K562 (cell line): ENCODE data around the gene SLC13A4. TPM values are rescaled to one million over a fixed set of nuclear protein-coding genes. Genes with fewer than 3 reads are reported as not detected.
A peak's percentile ranks its signal among the peaks of the same experiment; 100 is the strongest.

Experiments
- BRD4 ChIP-seq: fragments of 200-600 bp; sonication (generic); IDR thresholded peaks from 2 replicates; pipeline ENCODE4 v1.6.1; 2017; ENCODE audit warnings: inconsistent platforms
- CBX1 ChIP-seq: sonication (generic); IDR thresholded peaks from 2 replicates; pipeline ENCODE4 v1.6.1; 2016; ENCODE audit warnings: antibody characterized with exemption, low read depth, mild to moderate bottlenecking
- CHCHD3 ChIP-seq: fragments of 250-450 bp; sonication (Bioruptor Pico); IDR thresholded peaks from 2 replicates; pipeline ENCODE4 v2.1.2; 2022; ENCODE audit warnings: mild to moderate bottlenecking
- E2F3 ChIP-seq: fragments of 250-450 bp; sonication (Bioruptor Pico); IDR thresholded peaks from 2 replicates; pipeline ENCODE4 v1.4.0; 2020; ENCODE audit warnings: mild to moderate bottlenecking
- ETS2 ChIP-seq: IDR thresholded peaks from 2 replicates; pipeline ENCODE4 v1.6.1; 2016; ENCODE audit warnings: borderline replicate concordance, missing genetic modification characterization, mild to moderate bottlenecking, moderate library complexity, missing compliant biosample characterization; ENCODE audit not compliant: poor library complexity, severe bottlenecking
- ILK ChIP-seq: fragments of 450-650 bp; IDR thresholded peaks from 2 replicates; pipeline ENCODE4 v1.6.1; 2016; ENCODE audit warnings: missing genetic modification characterization, low read depth, mild to moderate bottlenecking, missing compliant biosample characterization, moderate library complexity, borderline replicate concordance
- KAT7 ChIP-seq: sonication (generic); formaldehyde crosslinking; IDR thresholded peaks from 2 replicates; pipeline ENCODE4 v1.8.0; 2022; ENCODE audit warnings: missing genetic modification reagents, mild to moderate bottlenecking, borderline replicate concordance
- KDM2B ChIP-seq: fragments of 250-450 bp; sonication (Bioruptor Pico); IDR thresholded peaks from 2 replicates; pipeline ENCODE4 v1.8.0; 2021; ENCODE audit warnings: mild to moderate bottlenecking, moderate library complexity
- KHSRP ChIP-seq: fragments of 450-650 bp; IDR thresholded peaks from 2 replicates; pipeline ENCODE4 v1.6.1; 2017
- MECOM ChIP-seq: fragments of 250-450 bp; sonication (Bioruptor Pico); IDR thresholded peaks from 2 replicates; pipeline ENCODE4 v1.8.0; 2022; ENCODE audit warnings: inconsistent platforms
- MED1 ChIP-seq: sonication (generic); formaldehyde crosslinking; IDR thresholded peaks from 2 replicates; pipeline ENCODE4 v1.8.1; 2023; ENCODE audit warnings: missing genetic modification reagents, borderline replicate concordance
- MEF2D ChIP-seq: conservative IDR thresholded peaks from 2 replicates; pipeline ENCODE4 v1.6.1; 2016; ENCODE audit warnings: low read depth, missing genetic modification characterization, missing compliant biosample characterization
- TEAD4 ChIP-seq, 2 experiments: sonication (generic) in 1 of 2; formaldehyde crosslinking in 1 of 2; IDR thresholded peaks; 2 replicates each; pipeline versions ENCODE4 v1.6.1 to v1.8.0; 2012 to 2022; ENCODE audit warnings: borderline replicate concordance in 1 of 2, inconsistent platforms in 1 of 2, low read length in 1 of 2, mild to moderate bottlenecking in 1 of 2, missing genetic modification reagents in 1 of 2
- ZBTB1 ChIP-seq: sonication (generic); formaldehyde crosslinking; IDR thresholded peaks from 2 replicates; pipeline ENCODE4 v1.8.1; 2023; ENCODE audit warnings: missing genetic modification reagents, low read depth, mild to moderate bottlenecking, borderline replicate concordance
- ZFPM2 ChIP-seq: fragments of 250-450 bp; sonication (Bioruptor Pico); IDR thresholded peaks from 2 replicates; pipeline ENCODE4 v1.5.1; 2022; ENCODE audit warnings: mild to moderate bottlenecking
- ZNF551 ChIP-seq: fragments of 250-450 bp; sonication (Bioruptor Pico); IDR thresholded peaks from 2 replicates; pipeline ENCODE4 v1.5.0; 2021; ENCODE audit warnings: mild to moderate bottlenecking, moderate library complexity
- polyA plus RNA-seq, 8 experiments: library from polyadenylated mRNA; depleted of rRNA in 4 of 8; stranded (reverse) in 5 of 8; unstranded in 3 of 8; fragments of >200 nt; fragmentation: Nextera tagmentation in 2 of 8; fragmentation: Illumina TruSeq in 1 of 8; extraction: Ambion mirVana in 2 of 8; extraction: Trizol in 1 of 8; gene quantifications; 2 replicates each; pipeline versions ENCODE4 v1.2.1 to v1.2.3, GENCODE V29; 2011 to 2014; ENCODE audit warnings: inconsistent platforms in 1 of 8, missing spikeins in 1 of 8
- total RNA-seq, 7 experiments: library from RNA; depleted of rRNA in 6 of 7; stranded (reverse); fragments of >200 nt in 6 of 7; fragmentation: Illumina TruSeq in 2 of 7; extraction: Trizol in 2 of 7; gene quantifications; 2 replicates each; pipeline versions ENCODE4 v1.2.1 to v1.2.3, GENCODE V29; 2011 to 2021; ENCODE audit warnings: low replicate concordance in 1 of 7
- TF ChIP-seq, protein P1 (sequence below): fragments of 250-450 bp; sonication (Bioruptor Pico); IDR thresholded peaks from 2 replicates; pipeline ENCODE4 v1.5.0; 2020; ENCODE audit warnings: mild to moderate bottlenecking, borderline replicate concordance
- TF ChIP-seq, protein P2 (sequence below): fragments of 450-650 bp; IDR thresholded peaks from 2 replicates; pipeline ENCODE4 v1.6.1; 2016; ENCODE audit warnings: antibody characterized with exemption
- TF ChIP-seq, protein P3 (sequence below): sonication (generic); formaldehyde crosslinking; IDR thresholded peaks from 2 replicates; pipeline ENCODE4 v1.8.0; 2023; ENCODE audit warnings: missing genetic modification reagents, mild to moderate bottlenecking, borderline replicate concordance
- TF ChIP-seq, protein P4 (sequence below): sonication (generic); formaldehyde crosslinking; IDR thresholded peaks from 2 replicates; pipeline ENCODE4 v1.5.0; 2020; ENCODE audit warnings: missing genetic modification reagents

Gene SLC13A4
- total and polyA plus RNA-seq, 9 of the 15 experiments (the other 6 are each of a cell fraction or from before 2014, with no cell fraction given) = 0.11 to 1.0 (median 0.36) TPM

DNA sequence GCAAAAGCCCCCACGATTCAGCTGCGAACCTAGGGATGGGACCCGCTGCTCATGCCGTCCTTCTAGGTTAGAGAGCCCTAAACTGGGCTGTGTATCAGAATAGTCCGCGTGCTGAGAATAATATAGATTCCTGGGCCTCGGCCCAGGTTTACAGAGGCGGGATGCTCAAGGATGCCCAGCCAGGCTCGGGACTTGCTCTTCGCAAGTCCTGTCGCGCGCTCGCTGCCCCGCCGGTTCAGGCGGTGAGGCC lies 65.9 kb downstream of the SLC13A4 start (continued):
- TF ChIP-seq, protein P1, sequence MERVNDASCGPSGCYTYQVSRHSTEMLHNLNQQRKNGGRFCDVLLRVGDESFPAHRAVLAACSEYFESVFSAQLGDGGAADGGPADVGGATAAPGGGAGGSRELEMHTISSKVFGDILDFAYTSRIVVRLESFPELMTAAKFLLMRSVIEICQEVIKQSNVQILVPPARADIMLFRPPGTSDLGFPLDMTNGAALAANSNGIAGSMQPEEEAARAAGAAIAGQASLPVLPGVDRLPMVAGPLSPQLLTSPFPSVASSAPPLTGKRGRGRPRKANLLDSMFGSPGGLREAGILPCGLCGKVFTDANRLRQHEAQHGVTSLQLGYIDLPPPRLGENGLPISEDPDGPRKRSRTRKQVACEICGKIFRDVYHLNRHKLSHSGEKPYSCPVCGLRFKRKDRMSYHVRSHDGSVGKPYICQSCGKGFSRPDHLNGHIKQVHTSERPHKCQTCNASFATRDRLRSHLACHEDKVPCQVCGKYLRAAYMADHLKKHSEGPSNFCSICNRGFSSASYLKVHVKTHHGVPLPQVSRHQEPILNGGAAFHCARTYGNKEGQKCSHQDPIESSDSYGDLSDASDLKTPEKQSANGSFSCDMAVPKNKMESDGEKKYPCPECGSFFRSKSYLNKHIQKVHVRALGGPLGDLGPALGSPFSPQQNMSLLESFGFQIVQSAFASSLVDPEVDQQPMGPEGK (CRISPR knock-in tag) = 0 out of 2 replicates have a peak, but pooled peaks have one; percentile 9
- no peak for TF ChIP-seq KAT7 (CRISPR knock-in tag)
- TF ChIP-seq KHSRP = no peak
- peak; percentile 32 for TF ChIP-seq ETS2 (tag)
- 0 out of 2 replicates have a peak, but pooled peaks have one; percentile 31 for TF ChIP-seq ZNF551 (CRISPR knock-in tag)
- peak; percentile 83; the same call in 1 of the 2 replicates for TF ChIP-seq BRD4
- TF ChIP-seq, protein P2, sequence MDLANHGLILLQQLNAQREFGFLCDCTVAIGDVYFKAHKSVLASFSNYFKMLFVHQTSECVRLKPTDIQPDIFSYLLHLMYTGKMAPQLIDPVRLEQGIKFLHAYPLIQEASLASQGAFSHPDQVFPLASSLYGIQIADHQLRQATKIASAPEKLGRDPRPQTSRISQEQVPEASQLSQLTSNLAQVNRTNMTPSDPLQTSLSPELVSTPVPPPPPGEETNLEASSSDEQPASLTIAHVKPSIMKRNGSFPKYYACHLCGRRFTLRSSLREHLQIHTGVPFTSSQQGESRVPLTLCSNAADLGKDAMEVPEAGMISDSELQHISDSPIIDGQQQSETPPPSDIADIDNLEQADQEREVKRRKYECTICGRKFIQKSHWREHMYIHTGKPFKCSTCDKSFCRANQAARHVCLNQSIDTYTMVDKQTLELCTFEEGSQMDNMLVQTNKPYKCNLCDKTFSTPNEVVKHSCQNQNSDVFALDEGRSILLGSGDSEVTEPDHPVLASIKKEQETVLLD = peak; percentile 30; the same call in 1 of the 2 replicates
- TF ChIP-seq ZBTB1 (CRISPR knock-in tag) = 0 out of 2 replicates have a peak, but pooled peaks have one; percentile 15
- TF ChIP-seq ILK (tag) = no peak
- TF ChIP-seq MEF2D (tag) = 0 out of 2 replicates have a peak, but pooled peaks have one; percentile 23
- TF ChIP-seq ZFPM2 (CRISPR knock-in tag) = 0 out of 2 replicates have a peak, but pooled peaks have one; percentile 18
- TF ChIP-seq, protein P3, sequence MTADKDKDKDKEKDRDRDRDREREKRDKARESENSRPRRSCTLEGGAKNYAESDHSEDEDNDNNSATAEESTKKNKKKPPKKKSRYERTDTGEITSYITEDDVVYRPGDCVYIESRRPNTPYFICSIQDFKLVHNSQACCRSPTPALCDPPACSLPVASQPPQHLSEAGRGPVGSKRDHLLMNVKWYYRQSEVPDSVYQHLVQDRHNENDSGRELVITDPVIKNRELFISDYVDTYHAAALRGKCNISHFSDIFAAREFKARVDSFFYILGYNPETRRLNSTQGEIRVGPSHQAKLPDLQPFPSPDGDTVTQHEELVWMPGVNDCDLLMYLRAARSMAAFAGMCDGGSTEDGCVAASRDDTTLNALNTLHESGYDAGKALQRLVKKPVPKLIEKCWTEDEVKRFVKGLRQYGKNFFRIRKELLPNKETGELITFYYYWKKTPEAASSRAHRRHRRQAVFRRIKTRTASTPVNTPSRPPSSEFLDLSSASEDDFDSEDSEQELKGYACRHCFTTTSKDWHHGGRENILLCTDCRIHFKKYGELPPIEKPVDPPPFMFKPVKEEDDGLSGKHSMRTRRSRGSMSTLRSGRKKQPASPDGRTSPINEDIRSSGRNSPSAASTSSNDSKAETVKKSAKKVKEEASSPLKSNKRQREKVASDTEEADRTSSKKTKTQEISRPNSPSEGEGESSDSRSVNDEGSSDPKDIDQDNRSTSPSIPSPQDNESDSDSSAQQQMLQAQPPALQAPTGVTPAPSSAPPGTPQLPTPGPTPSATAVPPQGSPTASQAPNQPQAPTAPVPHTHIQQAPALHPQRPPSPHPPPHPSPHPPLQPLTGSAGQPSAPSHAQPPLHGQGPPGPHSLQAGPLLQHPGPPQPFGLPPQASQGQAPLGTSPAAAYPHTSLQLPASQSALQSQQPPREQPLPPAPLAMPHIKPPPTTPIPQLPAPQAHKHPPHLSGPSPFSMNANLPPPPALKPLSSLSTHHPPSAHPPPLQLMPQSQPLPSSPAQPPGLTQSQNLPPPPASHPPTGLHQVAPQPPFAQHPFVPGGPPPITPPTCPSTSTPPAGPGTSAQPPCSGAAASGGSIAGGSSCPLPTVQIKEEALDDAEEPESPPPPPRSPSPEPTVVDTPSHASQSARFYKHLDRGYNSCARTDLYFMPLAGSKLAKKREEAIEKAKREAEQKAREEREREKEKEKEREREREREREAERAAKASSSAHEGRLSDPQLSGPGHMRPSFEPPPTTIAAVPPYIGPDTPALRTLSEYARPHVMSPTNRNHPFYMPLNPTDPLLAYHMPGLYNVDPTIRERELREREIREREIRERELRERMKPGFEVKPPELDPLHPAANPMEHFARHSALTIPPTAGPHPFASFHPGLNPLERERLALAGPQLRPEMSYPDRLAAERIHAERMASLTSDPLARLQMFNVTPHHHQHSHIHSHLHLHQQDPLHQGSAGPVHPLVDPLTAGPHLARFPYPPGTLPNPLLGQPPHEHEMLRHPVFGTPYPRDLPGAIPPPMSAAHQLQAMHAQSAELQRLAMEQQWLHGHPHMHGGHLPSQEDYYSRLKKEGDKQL (CRISPR knock-in tag) = no peak
- peak; percentile 83 for TF ChIP-seq KDM2B (CRISPR knock-in tag)
- no peak for TF ChIP-seq E2F3 (CRISPR knock-in tag)
- peak; percentile 78 for TF ChIP-seq MECOM (CRISPR knock-in tag)
- no peak for TF ChIP-seq CHCHD3 (CRISPR knock-in tag)
- TF ChIP-seq CBX1 = no peak
- TF ChIP-seq MED1 (CRISPR knock-in tag) = no peak
- TF ChIP-seq TEAD4 (IDR thresholded peaks at IDR 0.05; ENCODE audit: low read length) = no peak
- peak; percentile 71; the same call in 1 of the 2 replicates for TF ChIP-seq TEAD4 (CRISPR knock-in tag; IDR thresholded peaks at IDR 0.05; ENCODE audit: borderline replicate concordance)
- TF ChIP-seq, protein P4, sequence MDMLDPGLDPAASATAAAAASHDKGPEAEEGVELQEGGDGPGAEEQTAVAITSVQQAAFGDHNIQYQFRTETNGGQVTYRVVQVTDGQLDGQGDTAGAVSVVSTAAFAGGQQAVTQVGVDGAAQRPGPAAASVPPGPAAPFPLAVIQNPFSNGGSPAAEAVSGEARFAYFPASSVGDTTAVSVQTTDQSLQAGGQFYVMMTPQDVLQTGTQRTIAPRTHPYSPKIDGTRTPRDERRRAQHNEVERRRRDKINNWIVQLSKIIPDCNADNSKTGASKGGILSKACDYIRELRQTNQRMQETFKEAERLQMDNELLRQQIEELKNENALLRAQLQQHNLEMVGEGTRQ = no peak
